HG02852 (cell line): ENCODE results near the gene SRPK2.

Source experiments
- ATAC-seq: cut with Tn5 transposase; IDR thresholded peaks from one replicate; pipeline ENCODE4 v1.9.1; 2021; ENCODE audit warnings: mild to moderate bottlenecking, moderate library complexity; ENCODE audit not compliant: unreplicated experiment

The SRPK2 gene

GRCh38 chr7:105151152-105151551 lies 237.6 kb downstream of the SRPK2 start:
- ATAC-seq: no peak

GRCh38 chr7:105149827-105150226 lies 238.9 kb downstream of the SRPK2 start:
- no peak for ATAC-seq

- no peak for ATAC-seq
Measured at GRCh38 chr7:105141068-105141467, 247.7 kb downstream of the SRPK2 start.

GRCh38 chr7:105139381-105139780 lies 249.3 kb downstream of the SRPK2 start:
- no peak for ATAC-seq

GRCh38 chr7:105137898-105138297 lies 250.8 kb downstream of the SRPK2 start:
- no peak for ATAC-seq

GRCh38 chr7:105136221-105136620 lies 252.5 kb downstream of the SRPK2 start:
- ATAC-seq: no peak

GRCh38 chr7:105133986-105134655 lies 254.6 kb downstream of the SRPK2 start:
- no peak for ATAC-seq

GRCh38 chr7:105133358-105133757 lies 255.4 kb downstream of the SRPK2 start:
- ATAC-seq: no peak

GRCh38 chr7:105132835-105133234 lies 255.9 kb downstream of the SRPK2 start:
- no peak for ATAC-seq

- ATAC-seq: no peak
Measured at GRCh38 chr7:105132335-105132734, 256.4 kb downstream of the SRPK2 start.

GRCh38 chr7:105131890-105132289 lies 256.8 kb downstream of the SRPK2 start:
- no peak for ATAC-seq

- peak; percentile 84 for ATAC-seq
Measured at GRCh38 chr7:105131033-105131656, 257.6 kb downstream of the SRPK2 start.

GRCh38 chr7:105130580-105130979 lies 258.1 kb downstream of the SRPK2 start:
- no peak for ATAC-seq

GRCh38 chr7:105130048-105130447 lies 258.7 kb downstream of the SRPK2 start:
- ATAC-seq: no peak

- no peak for ATAC-seq
Measured at GRCh38 chr7:105127179-105127578, 261.5 kb downstream of the SRPK2 start.

GRCh38 chr7:105126436-105126975 lies 262.2 kb downstream of the SRPK2 start:
- ATAC-seq: no peak

GRCh38 chr7:105125745-105126144 lies 263.0 kb downstream of the SRPK2 start:
- ATAC-seq: no peak

GRCh38 chr7:105122619-105123018 lies 266.1 kb downstream of the SRPK2 start:
- no peak for ATAC-seq

GRCh38 chr7:105118612-105119600 lies 269.8 kb downstream of the SRPK2 start:
- ATAC-seq: no peak

GRCh38 chr7:105112440-105113418 lies 276.0 kb downstream of the SRPK2 start:
- no peak for ATAC-seq
